HEK293T (cell line): ENCODE measurements around the gene SPDEF.

Source experiments
- ARNT ChIP-seq: fragments of 450-650 bp; IDR thresholded peaks from 2 replicates; pipeline ENCODE4 v1.6.1; 2017; ENCODE audit warnings: mild to moderate bottlenecking
- BHLHE40 ChIP-seq: fragments of 450-650 bp; IDR thresholded peaks from 2 replicates; pipeline ENCODE4 v1.6.1; 2016; ENCODE audit warnings: mild to moderate bottlenecking, moderate library complexity, borderline replicate concordance
- CTBP1 ChIP-seq: fragments of 450-650 bp; IDR thresholded peaks from 2 replicates; pipeline ENCODE4 v1.6.1; 2016; ENCODE audit warnings: borderline replicate concordance
- ELF4 ChIP-seq: fragments of 450-650 bp; IDR thresholded peaks from 2 replicates; pipeline ENCODE4 v1.6.1; 2017; ENCODE audit warnings: antibody characterized with exemption
- FOXA1 ChIP-seq: fragments of 450-650 bp; IDR thresholded peaks from 2 replicates; pipeline ENCODE4 v1.6.1; 2016; ENCODE audit warnings: mild to moderate bottlenecking
- FOXM1 ChIP-seq: fragments of 450-650 bp; IDR thresholded peaks from 2 replicates; pipeline ENCODE4 v1.6.1; 2017; ENCODE audit warnings: mild to moderate bottlenecking, borderline replicate concordance
- HDGF ChIP-seq: fragments of 450-650 bp; IDR thresholded peaks from 2 replicates; pipeline ENCODE4 v1.6.1; 2017; ENCODE audit warnings: antibody characterized with exemption, borderline replicate concordance
- L3MBTL2 ChIP-seq: fragments of 450-650 bp; conservative IDR thresholded peaks from 2 replicates; pipeline ENCODE4 v1.6.1; 2016; ENCODE audit warnings: mild to moderate bottlenecking
- NFRKB ChIP-seq: fragments of 450-650 bp; IDR thresholded peaks from 2 replicates; pipeline ENCODE4 v1.6.1; 2016; ENCODE audit warnings: mild to moderate bottlenecking, moderate library complexity
- SP1 ChIP-seq: fragments of 450-650 bp; IDR thresholded peaks from 2 replicates; pipeline ENCODE4 v1.6.1; 2017
- ZNF384 ChIP-seq: fragments of 450-650 bp; IDR thresholded peaks from 2 replicates; pipeline ENCODE4 v1.6.1; 2016
- TF ChIP-seq, protein P1 (sequence below): fragments of 450-650 bp; IDR thresholded peaks from 2 replicates; pipeline ENCODE4 v1.6.1; 2016

DNA sequence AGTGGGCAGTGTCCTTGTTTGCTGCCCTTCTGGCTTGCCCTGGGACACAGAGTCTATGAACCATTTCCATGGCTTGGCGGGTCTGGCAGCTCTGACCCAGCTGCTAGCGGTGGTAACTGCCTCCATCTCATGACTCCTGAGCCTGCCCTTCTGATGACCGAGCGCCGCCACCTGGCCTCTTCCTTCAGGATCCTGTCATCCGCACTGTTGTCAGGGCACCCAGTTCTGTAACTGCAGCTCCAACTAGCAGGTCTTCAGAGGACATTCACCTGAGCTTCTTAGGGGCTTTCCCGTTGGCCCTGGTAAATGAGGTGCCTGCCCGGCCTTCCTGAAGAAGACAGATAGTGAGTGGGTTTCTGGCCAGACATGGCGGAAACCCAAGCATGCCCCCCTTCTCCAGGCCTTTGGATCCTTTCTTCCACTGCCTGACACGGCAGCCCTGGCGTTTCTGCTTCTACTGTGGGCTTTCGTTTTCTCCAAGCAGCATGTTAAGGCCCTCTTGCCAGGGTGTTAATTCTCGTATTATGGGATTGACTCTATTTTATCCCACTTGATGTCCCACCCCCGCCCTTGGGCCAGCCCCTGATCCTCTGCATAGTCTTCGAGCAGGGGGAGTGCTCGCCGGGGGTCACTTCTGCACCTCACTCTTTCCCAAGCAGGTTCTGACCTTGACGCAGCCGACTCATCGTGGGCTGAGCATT lies 65.6 kb downstream of the SPDEF start:
- no peak for TF ChIP-seq HDGF
- no peak for TF ChIP-seq L3MBTL2
- no peak for TF ChIP-seq FOXM1
- no peak for TF ChIP-seq FOXA1
- no peak for TF ChIP-seq BHLHE40
- no peak for TF ChIP-seq SP1
- no peak for TF ChIP-seq ELF4
- TF ChIP-seq ARNT = no peak
- no peak for TF ChIP-seq NFRKB
- no peak for TF ChIP-seq ZNF384
- TF ChIP-seq, protein P1, sequence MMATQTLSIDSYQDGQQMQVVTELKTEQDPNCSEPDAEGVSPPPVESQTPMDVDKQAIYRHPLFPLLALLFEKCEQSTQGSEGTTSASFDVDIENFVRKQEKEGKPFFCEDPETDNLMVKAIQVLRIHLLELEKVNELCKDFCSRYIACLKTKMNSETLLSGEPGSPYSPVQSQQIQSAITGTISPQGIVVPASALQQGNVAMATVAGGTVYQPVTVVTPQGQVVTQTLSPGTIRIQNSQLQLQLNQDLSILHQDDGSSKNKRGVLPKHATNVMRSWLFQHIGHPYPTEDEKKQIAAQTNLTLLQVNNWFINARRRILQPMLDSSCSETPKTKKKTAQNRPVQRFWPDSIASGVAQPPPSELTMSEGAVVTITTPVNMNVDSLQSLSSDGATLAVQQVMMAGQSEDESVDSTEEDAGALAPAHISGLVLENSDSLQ = no peak
- TF ChIP-seq CTBP1 = no peak
